GM23338 (cell line): ENCODE data around the gene ZNF19. TPM values are rescaled to one million over a fixed set of nuclear protein-coding genes. Genes with fewer than 3 reads are reported as not detected.
A peak's percentile ranks its signal among the peaks of the same experiment; 100 is the strongest.

Experiments
- ATAC-seq: fragments of 200-7000 bp; cut with Tn5 transposase; 3 replicates; pipeline ENCODE4 v1.9.1; 2020
- DNase-seq: peaks from one replicate; pipeline ENCODE4 v3.0.0-alpha.2; 2015; ENCODE audit warnings: low spot score
- H2AFZ ChIP-seq: fragments of 200-600 bp; sonication (generic); 2 replicates; pipeline ENCODE4 v1.8.0; 2016; ENCODE audit warnings: antibody characterized with exemption, mild to moderate bottlenecking, moderate library complexity
- H3F3A ChIP-seq: fragments of 200-600 bp; sonication (generic); replicated peaks from 2 replicates; pipeline ENCODE4 v1.8.0; 2017; ENCODE audit warnings: antibody characterized with exemption, mixed run types, low read depth
- H3K27ac ChIP-seq: fragments of 200-600 bp; sonication (generic); 2 replicates; pipeline ENCODE4 v1.6.1; 2016; ENCODE audit warnings: low read depth
- H3K27me3 ChIP-seq: fragments of 200-600 bp; sonication (generic); 2 replicates; pipeline ENCODE4 v1.8.0; 2016; ENCODE audit warnings: mild to moderate bottlenecking, mixed run types, moderate library complexity; ENCODE audit not compliant: insufficient read depth
- H3K36me3 ChIP-seq: fragments of 200-600 bp; sonication (generic); 2 replicates; pipeline ENCODE4 v1.8.0; 2016; ENCODE audit warnings: mild to moderate bottlenecking; ENCODE audit not compliant: insufficient read depth
- H3K4me1 ChIP-seq: fragments of 200-600 bp; sonication (generic); 2 replicates; pipeline ENCODE4 v1.8.0; 2016; ENCODE audit warnings: mild to moderate bottlenecking, moderate library complexity; ENCODE audit not compliant: insufficient read depth
- H3K4me2 ChIP-seq: fragments of 200-600 bp; sonication (generic); 2 replicates; pipeline ENCODE4 v1.7.1; 2017; ENCODE audit warnings: mixed run types
- H3K4me3 ChIP-seq: fragments of 200-600 bp; sonication (generic); 2 replicates; pipeline ENCODE4 v1.6.1; 2016; ENCODE audit warnings: mixed run types
- H3K79me2 ChIP-seq: fragments of 200-600 bp; sonication (generic); replicated peaks from 2 replicates; pipeline ENCODE4 v1.8.0; 2017; ENCODE audit warnings: mild to moderate bottlenecking; ENCODE audit not compliant: insufficient read depth
- H3K9me2 ChIP-seq: fragments of 200-600 bp; sonication (generic); 2 replicates; pipeline ENCODE4 v1.8.0; 2017; ENCODE audit not compliant: insufficient read depth
- H4K20me1 ChIP-seq: fragments of 200-600 bp; sonication (generic); replicated peaks from 2 replicates; pipeline ENCODE4 v1.8.0; 2017; ENCODE audit warnings: mild to moderate bottlenecking; ENCODE audit not compliant: insufficient read depth
- H3K27ac Mint-ChIP-seq: 2 replicates; pipeline ENCODE4 v1.8.0; 2020; ENCODE audit warnings: inconsistent platforms, mild to moderate bottlenecking, moderate library complexity, mixed read lengths
- H3K27me3 Mint-ChIP-seq: 3 replicates; pipeline ENCODE4 v1.8.0; 2022; ENCODE audit warnings: low read depth, mild to moderate bottlenecking, moderate library complexity, mixed read lengths, inconsistent platforms; ENCODE audit not compliant: insufficient read depth, poor library complexity
- H3K36me3 Mint-ChIP-seq: 3 replicates; pipeline ENCODE4 v1.8.0; 2021; ENCODE audit warnings: low read depth, mild to moderate bottlenecking, inconsistent platforms, moderate library complexity, mixed read lengths
- H3K4me1 Mint-ChIP-seq: 3 replicates; pipeline ENCODE4 v1.8.0; 2020; ENCODE audit warnings: mild to moderate bottlenecking, inconsistent platforms, mixed read lengths
- H3K4me3 Mint-ChIP-seq: 3 replicates; pipeline ENCODE4 v1.8.0; 2021; ENCODE audit warnings: moderate library complexity, mild to moderate bottlenecking, inconsistent platforms, mixed read lengths
- H3K9me3 Mint-ChIP-seq: 3 replicates; pipeline ENCODE4 v1.8.0; 2020; ENCODE audit warnings: moderate library complexity, mild to moderate bottlenecking, inconsistent platforms, mixed read lengths
- ETS1 ChIP-seq: IDR thresholded peaks from 2 replicates; pipeline ENCODE4 v1.6.1; 2016; ENCODE audit warnings: antibody characterized with exemption
- EZH2 ChIP-seq: fragments of 200-600 bp; sonication (generic); IDR thresholded peaks from one replicate; pipeline ENCODE4 v1.8.0; 2017; ENCODE audit warnings: antibody characterized with exemption, mild to moderate bottlenecking, low read depth; ENCODE audit not compliant: unreplicated experiment
- EZH2phosphoT487 ChIP-seq: fragments of 200-600 bp; sonication (generic); IDR thresholded peaks from one replicate; pipeline ENCODE4 v1.8.1; 2018; ENCODE audit warnings: antibody characterized with exemption; ENCODE audit not compliant: unreplicated experiment
- NANOG ChIP-seq: IDR thresholded peaks from 2 replicates; pipeline ENCODE4 v1.6.1; 2016; ENCODE audit warnings: antibody characterized with exemption, borderline replicate concordance
- POLR2AphosphoS5 ChIP-seq: IDR thresholded peaks from 2 replicates; pipeline ENCODE4 v1.6.1; 2016; ENCODE audit warnings: antibody characterized with exemption, low read depth
- STAT1 ChIP-seq: IDR thresholded peaks from one replicate; pipeline ENCODE4 v1.6.1; 2016; ENCODE audit warnings: antibody characterized with exemption; ENCODE audit not compliant: unreplicated experiment
- ZNF114 ChIP-seq: fragments of 250-450 bp; sonication (Bioruptor Pico); IDR thresholded peaks from 2 replicates; pipeline ENCODE4 v1.5.0; 2020; ENCODE audit warnings: mild to moderate bottlenecking, moderate library complexity
- ZNF331 ChIP-seq: fragments of 250-450 bp; sonication (Bioruptor Pico); IDR thresholded peaks from 2 replicates; pipeline ENCODE4 v1.5.0; 2020; ENCODE audit warnings: low read depth, mild to moderate bottlenecking, moderate library complexity
- polyA plus RNA-seq: library from polyadenylated mRNA; unstranded; fragments of >200 nt; fragmentation: Nextera tagmentation; extraction: Ambion mirVana; gene quantifications from 2 replicates; pipeline ENCODE4 v1.2.1, GENCODE V29; 2016
- total RNA-seq: library from RNA; depleted of rRNA; stranded (reverse); fragments of >200 nt; shearing (Covaris generic); gene quantifications from 2 replicates; pipeline ENCODE4 v1.2.3, GENCODE V29; 2014
- TF ChIP-seq, protein P1 (sequence below): fragments of 250-450 bp; sonication (Bioruptor Pico); IDR thresholded peaks from 2 replicates; pipeline ENCODE4 v1.5.0; 2020; ENCODE audit warnings: mild to moderate bottlenecking, moderate library complexity
- TF ChIP-seq, protein P2 (sequence below): IDR thresholded peaks from one replicate; pipeline ENCODE4 v1.6.1; 2018; ENCODE audit warnings: antibody characterized with exemption; ENCODE audit not compliant: unreplicated experiment

Gene ZNF19
- total and polyA plus RNA-seq, 2 experiments from 2014 or later: 1.0 to 4.8 TPM

DNA sequence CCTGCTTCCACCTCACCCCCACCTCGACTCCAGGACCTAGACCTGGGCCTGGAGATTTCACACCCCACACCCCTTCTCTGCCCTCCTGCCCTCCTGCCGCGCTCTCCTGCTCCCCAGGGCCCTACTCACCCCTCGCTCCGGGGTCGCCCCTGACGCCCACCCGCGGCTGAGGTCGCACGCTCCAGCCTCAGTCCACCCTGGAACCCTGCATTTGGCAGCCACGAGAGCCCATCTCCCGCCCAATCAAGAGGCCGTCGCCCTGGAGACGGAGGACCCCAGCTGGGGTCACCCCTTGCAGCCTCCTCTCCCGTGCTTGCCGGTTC is 63.4 kb downstream of the ZNF19 start:
- Mint-ChIP-seq H3K4me1 (peaks cover 7% of the 10 kb centered on the region; the same call in 2 of the 3 replicates), H3K4me3 (peak overlapping the region; percentile 80), H3K27ac (0 out of 2 replicates have a peak overlapping the region, but pooled peaks have one; percentile 47), H3K36me3 (peaks cover 3% of the 10 kb centered on the region; the same call in 1 of the 3 replicates), H3K27me3 (peaks cover 25% of the 10 kb centered on the region), H3K9me3 (peaks cover 3% of the 10 kb centered on the region; the same call in 2 of the 3 replicates)
- TF ChIP-seq EZH2phosphoT487 (no peak), ETS1 (no peak), NANOG (no peak)
- Histone ChIP-seq H3K4me2 (peak overlapping the region; percentile 90), H3K9me2 (no peaks in the 10 kb centered on the region), H3K4me1 (peaks cover 12% of the 10 kb centered on the region; the same call in 1 of the 2 replicates), H3K36me3 (no peaks in the 10 kb centered on the region), H2AFZ (peak overlapping the region; percentile 99), H3K27ac (no peak overlapping the region), H4K20me1 (0 out of 2 replicates have a peak, but pooled peaks cover 2% of the 10 kb centered on the region), H3K27me3 (peaks cover 10% of the 10 kb centered on the region; the same call in 1 of the 2 replicates), H3F3A (peaks cover 6% of the 10 kb centered on the region), H3K4me3 (peak overlapping the region; percentile 76), H3K79me2 (no peaks in the 10 kb centered on the region)
- ATAC-seq (no peak), DNase-seq (no peak)

- ATAC-seq (no peak), DNase-seq (no peak)
- no peak overlapping the region for H3K4me2 ChIP-seq
- H4K20me1 ChIP-seq: 0 out of 2 replicates have a peak, but pooled peaks cover 2% of the 10 kb centered on the region
- peak overlapping the region; percentile 80 for H3K4me3 Mint-ChIP-seq
- H3K27ac Mint-ChIP-seq: no peak overlapping the region
- peaks cover 10% of the 10 kb centered on the region; the same call in 1 of the 2 replicates for H3K27me3 ChIP-seq
- no peaks in the 10 kb centered on the region for H3K79me2 ChIP-seq
- H3K27ac ChIP-seq: no peak overlapping the region
- H3F3A ChIP-seq: peaks cover 6% of the 10 kb centered on the region
- no peaks in the 10 kb centered on the region for H3K36me3 ChIP-seq
- no peak overlapping the region for H2AFZ ChIP-seq
- peaks cover 12% of the 10 kb centered on the region; the same call in 1 of the 2 replicates for H3K4me1 ChIP-seq
- H3K9me3 Mint-ChIP-seq: peaks cover 3% of the 10 kb centered on the region; the same call in 2 of the 3 replicates
- no peaks in the 10 kb centered on the region for H3K9me2 ChIP-seq
- no peak overlapping the region for H3K4me3 ChIP-seq
- peaks cover 25% of the 10 kb centered on the region for H3K27me3 Mint-ChIP-seq
- peaks cover 3% of the 10 kb centered on the region; the same call in 1 of the 3 replicates for H3K36me3 Mint-ChIP-seq
- H3K4me1 Mint-ChIP-seq: peaks cover 7% of the 10 kb centered on the region; the same call in 2 of the 3 replicates
- TF ChIP-seq NANOG (no peak), EZH2 (no peak), ZNF114 (CRISPR knock-in tag) (no peak), ZNF331 (CRISPR knock-in tag) (no peak), STAT1 (no peak), EZH2phosphoT487 (no peak), POLR2AphosphoS5 (no peak)
- TF ChIP-seq, protein P1, sequence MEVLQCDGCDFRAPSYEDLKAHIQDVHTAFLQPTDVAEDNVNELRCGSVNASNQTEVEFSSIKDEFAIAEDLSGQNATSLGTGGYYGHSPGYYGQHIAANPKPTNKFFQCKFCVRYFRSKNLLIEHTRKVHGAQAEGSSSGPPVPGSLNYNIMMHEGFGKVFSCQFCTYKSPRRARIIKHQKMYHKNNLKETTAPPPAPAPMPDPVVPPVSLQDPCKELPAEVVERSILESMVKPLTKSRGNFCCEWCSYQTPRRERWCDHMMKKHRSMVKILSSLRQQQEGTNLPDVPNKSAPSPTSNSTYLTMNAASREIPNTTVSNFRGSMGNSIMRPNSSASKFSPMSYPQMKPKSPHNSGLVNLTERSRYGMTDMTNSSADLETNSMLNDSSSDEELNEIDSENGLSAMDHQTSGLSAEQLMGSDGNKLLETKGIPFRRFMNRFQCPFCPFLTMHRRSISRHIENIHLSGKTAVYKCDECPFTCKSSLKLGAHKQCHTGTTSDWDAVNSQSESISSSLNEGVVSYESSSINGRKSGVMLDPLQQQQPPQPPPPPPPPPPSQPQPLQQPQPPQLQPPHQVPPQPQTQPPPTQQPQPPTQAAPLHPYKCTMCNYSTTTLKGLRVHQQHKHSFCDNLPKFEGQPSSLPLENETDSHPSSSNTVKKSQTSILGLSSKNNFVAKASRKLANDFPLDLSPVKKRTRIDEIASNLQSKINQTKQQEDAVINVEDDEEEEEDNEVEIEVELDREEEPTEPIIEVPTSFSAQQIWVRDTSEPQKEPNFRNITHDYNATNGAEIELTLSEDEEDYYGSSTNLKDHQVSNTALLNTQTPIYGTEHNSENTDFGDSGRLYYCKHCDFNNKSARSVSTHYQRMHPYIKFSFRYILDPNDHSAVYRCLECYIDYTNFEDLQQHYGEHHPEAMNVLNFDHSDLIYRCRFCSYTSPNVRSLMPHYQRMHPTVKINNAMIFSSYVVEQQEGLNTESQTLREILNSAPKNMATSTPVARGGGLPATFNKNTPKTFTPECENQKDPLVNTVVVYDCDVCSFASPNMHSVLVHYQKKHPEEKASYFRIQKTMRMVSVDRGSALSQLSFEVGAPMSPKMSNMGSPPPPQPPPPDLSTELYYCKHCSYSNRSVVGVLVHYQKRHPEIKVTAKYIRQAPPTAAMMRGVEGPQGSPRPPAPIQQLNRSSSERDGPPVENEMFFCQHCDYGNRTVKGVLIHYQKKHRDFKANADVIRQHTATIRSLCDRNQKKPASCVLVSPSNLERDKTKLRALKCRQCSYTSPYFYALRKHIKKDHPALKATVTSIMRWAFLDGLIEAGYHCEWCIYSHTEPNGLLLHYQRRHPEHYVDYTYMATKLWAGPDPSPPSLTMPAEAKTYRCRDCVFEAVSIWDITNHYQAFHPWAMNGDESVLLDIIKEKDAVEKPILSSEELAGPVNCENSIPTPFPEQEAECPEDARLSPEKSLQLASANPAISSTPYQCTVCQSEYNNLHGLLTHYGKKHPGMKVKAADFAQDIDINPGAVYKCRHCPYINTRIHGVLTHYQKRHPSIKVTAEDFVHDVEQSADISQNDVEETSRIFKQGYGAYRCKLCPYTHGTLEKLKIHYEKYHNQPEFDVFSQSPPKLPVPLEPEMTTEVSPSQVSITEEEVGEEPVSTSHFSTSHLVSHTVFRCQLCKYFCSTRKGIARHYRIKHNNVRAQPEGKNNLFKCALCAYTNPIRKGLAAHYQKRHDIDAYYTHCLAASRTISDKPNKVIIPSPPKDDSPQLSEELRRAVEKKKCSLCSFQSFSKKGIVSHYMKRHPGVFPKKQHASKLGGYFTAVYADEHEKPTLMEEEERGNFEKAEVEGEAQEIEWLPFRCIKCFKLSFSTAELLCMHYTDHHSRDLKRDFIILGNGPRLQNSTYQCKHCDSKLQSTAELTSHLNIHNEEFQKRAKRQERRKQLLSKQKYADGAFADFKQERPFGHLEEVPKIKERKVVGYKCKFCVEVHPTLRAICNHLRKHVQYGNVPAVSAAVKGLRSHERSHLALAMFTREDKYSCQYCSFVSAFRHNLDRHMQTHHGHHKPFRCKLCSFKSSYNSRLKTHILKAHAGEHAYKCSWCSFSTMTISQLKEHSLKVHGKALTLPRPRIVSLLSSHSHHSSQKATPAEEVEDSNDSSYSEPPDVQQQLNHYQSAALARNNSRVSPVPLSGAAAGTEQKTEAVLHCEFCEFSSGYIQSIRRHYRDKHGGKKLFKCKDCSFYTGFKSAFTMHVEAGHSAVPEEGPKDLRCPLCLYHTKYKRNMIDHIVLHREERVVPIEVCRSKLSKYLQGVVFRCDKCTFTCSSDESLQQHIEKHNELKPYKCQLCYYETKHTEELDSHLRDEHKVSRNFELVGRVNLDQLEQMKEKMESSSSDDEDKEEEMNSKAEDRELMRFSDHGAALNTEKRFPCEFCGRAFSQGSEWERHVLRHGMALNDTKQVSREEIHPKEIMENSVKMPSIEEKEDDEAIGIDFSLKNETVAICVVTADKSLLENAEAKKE: no peak
- TF ChIP-seq, protein P2, sequence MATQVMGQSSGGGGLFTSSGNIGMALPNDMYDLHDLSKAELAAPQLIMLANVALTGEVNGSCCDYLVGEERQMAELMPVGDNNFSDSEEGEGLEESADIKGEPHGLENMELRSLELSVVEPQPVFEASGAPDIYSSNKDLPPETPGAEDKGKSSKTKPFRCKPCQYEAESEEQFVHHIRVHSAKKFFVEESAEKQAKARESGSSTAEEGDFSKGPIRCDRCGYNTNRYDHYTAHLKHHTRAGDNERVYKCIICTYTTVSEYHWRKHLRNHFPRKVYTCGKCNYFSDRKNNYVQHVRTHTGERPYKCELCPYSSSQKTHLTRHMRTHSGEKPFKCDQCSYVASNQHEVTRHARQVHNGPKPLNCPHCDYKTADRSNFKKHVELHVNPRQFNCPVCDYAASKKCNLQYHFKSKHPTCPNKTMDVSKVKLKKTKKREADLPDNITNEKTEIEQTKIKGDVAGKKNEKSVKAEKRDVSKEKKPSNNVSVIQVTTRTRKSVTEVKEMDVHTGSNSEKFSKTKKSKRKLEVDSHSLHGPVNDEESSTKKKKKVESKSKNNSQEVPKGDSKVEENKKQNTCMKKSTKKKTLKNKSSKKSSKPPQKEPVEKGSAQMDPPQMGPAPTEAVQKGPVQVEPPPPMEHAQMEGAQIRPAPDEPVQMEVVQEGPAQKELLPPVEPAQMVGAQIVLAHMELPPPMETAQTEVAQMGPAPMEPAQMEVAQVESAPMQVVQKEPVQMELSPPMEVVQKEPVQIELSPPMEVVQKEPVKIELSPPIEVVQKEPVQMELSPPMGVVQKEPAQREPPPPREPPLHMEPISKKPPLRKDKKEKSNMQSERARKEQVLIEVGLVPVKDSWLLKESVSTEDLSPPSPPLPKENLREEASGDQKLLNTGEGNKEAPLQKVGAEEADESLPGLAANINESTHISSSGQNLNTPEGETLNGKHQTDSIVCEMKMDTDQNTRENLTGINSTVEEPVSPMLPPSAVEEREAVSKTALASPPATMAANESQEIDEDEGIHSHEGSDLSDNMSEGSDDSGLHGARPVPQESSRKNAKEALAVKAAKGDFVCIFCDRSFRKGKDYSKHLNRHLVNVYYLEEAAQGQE: no peak
These were observed 64.5 kb downstream of the ZNF19 start for GRCh38 chr16:71424626-71425025.
